Stimulated activated CD8-positive, alpha-beta memory T cell treated with anti-CD3 and anti-CD28 coated beads, Interleukin-7, amount 100 ng/mL, for 48 hours (primary cell): ENCODE measurements around the gene MT1A.
"Not testable (repeated sequence)": the region's sequence is repeated elsewhere in the genome, so short reads cannot be mapped to it uniquely, and the experiment has no call there.

Experiments used
- DNase-seq, 2 donors: peaks; one replicate each; pipeline ENCODE4 v3.0.0-alpha.2; 2020; ENCODE audit warnings: low read depth in 1 of 2; ENCODE audit errors: extremely low read depth in 1 of 2

The MT1A gene

GRCh38 chr16:56610017-56610608 lies 28.4 kb upstream of the MT1A start:
- peak; percentile 56 to 79 for DNase-seq

GRCh38 chr16:56610609-56611111 lies 27.8 kb upstream of the MT1A start:
- DNase-seq, result peak in 1 of 2 donors; percentile 54

- DNase-seq, result no peak
Measured at GRCh38 chr16:56611281-56611833, 27.1 kb upstream of the MT1A start.

GRCh38 chr16:56613706-56614105 lies 24.8 kb upstream of the MT1A start:
- DNase-seq, result no peak

- peak in 1 of 2 donors; percentile 43 for DNase-seq
Measured at GRCh38 chr16:56614549-56614991, 23.9 kb upstream of the MT1A start.

DNA sequence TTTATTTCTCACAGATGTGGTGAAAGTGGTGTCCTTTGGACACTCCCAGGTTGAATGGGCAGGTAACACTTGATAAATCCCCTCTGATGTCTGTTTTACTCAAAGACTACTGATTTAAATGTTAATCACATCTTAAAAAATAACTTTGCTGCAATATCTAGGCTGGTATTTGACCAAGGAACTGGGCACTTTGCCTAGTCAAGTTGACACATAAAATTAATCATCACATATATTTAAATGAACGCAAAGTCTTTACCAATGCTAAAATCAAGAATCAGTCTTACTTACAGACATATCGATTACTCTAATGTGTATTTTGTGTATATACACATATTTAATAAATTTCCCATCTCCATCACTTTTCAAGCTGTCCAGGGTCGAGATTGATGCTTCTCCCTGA lies 23.1 kb upstream of the MT1A start:
- DNase-seq, result no peak

- no peak for DNase-seq
Measured at GRCh38 chr16:56616608-56617211, 21.8 kb upstream of the MT1A start.

GRCh38 chr16:56617212-56618085 lies 21.0 kb upstream of the MT1A start:
- DNase-seq, result peak; percentile 41 to 63

DNA sequence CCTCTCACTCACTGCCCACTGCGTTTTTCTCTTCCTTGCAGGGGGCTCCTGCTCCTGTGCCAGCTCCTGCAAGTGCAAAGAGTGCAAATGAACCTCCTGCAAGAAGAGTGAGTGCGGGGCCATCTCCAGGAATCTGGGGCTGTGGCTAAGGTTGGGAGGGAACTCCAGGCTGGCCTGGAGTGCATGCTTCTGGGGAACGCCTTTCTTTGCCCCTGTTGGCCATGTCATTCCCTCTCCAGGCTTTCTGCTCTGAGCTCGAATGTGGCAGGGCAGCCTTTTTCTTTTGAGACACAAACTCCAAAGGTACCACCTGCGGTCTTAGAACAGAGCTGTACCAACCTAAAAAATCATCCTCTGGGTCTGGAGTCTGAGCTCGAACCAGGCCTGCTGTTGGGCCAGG lies 20.3 kb upstream of the MT1A start:
- no peak for DNase-seq

- no peak for DNase-seq
Measured at GRCh38 chr16:56620339-56620897, 18.0 kb upstream of the MT1A start.

DNA sequence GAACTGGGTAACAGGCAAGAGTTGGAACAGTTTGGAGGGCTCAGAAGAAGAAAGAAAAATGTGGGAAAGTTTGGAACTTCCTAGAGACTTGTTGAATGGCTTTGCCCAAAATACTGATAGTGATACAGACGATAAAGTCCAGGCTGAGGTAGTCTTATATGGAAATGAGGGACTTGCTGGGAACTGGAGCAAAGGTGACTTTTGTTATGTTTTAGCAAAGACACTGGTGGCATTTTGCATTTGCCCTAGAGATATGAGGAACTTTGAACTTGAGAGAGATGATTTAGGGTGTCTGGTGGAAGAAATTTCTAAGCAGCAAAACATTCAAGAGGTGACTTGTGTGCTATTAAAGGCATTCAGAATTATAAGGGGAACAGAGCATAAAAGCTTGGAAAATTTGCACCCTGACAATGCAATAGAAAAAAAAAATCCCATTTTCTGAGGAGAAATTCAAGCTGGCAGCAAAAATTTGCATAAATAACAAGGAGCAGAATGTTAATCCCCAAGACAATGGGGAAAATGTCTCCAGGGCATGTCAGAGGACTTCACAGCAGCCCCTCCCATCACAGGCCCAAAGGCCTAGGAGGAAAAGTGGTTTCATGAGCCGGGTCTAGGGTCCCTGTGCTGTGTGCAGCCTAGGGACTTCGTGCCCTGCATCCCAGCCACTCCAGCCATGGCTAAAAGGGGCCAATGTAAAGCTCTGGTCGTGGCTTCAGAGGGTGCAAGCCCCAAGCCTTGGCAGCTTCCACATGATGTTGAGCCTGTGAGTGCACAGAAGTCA lies 16.6 kb upstream of the MT1A start:
- DNase-seq, result not testable (repeated sequence)

DNA sequence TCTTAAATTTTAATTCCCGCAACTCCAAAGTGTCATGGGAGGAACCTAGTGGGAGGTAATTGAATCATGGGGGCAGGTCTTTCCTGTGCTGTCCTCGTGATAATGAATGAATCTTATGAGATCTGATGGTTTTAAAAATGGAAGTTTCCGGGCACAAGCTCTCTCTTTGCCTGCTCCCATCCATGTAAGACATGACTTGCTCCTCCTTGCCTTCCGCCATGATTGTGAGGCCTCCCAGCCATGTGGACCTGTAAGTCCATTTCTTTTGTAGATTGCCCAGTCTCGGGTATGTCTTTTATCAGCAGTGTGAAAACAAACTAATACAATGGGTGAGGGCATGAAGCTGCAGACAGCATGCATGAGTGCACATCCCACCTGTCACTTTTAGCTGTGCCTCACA lies 15.3 kb upstream of the MT1A start:
- DNase-seq, result not testable (repeated sequence)

- DNase-seq, result no peak
Measured at GRCh38 chr16:56623637-56624036, 14.8 kb upstream of the MT1A start.

DNA sequence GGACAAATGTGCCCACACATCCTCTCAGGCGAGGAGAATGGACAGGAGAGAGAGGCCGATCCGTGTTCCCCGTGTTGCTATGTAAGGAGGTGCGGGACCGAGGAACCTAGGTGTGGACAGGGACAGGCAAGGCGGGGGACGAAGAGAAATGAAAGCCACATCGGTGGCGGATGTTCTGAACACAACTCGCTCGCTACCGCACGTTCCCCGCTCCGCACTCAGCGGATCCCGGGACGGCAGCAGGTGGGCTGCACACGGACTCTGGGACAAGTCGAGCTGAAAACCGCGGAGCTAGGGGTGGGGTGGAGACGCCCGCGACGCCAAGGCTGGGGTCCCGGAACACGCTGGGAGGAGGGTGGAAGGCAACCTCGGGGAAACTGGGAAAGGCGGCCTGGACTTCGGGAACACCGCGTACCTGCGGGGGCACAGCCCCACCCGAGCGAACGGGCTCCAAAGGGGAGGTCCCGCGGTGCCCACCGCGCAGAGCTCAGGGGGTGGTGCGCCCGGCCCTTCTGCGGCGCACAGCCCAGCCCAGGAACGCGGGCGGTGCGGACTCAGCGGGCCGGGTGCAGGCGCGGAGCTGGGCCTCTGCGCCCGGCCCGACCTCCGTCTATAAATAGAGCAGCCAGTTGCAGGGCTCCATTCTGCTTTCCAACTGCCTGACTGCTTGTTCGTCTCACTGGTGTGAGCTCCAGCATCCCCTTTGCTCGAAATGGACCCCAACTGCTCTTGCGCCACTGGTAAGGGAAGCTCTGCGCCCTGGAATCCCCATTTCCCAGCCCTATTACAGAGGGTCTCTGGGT lies 13.1 kb upstream of the MT1A start, which contains the start of gene MT1E:
TSS of gene MT1E (plus strand) at position 642 of the 803 bp plus-strand sequence. CDS start at position 713, 71 bp downstream.
- peak; percentile 52 to 60 for DNase-seq

- no peak for DNase-seq
Measured at GRCh38 chr16:56625943-56626654, 12.4 kb upstream of the MT1A start.

- DNase-seq, result no peak
Measured at GRCh38 chr16:56626685-56627084, 11.8 kb upstream of the MT1A start.

- no peak for DNase-seq
Measured at GRCh38 chr16:56628486-56629350, 9.7 kb upstream of the MT1A start.

DNA sequence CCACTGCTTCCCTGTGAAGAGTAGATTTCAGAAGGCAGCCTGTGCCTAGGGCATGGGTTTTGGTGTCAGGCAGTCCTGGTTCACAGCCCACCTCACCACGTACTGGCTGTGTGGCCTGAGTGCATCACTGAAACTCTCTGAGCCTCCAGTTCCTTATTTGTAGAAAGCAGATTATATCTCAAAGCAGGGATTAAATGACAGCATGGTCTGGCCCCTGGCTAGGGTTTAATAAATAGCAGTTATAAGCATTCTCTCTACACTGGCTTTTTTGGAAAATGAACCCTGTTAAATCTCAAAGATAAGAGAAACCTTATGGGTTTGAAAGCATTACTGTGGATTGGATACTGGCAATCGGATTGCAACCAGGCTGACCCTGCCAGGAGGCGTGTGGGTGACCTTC lies 8.9 kb upstream of the MT1A start:
- DNase-seq, result no peak
